CD4-positive, CD25-positive, alpha-beta regulatory T cell (primary cell): ENCODE data around the gene SLC9A1. TPM values are rescaled to one million over a fixed set of nuclear protein-coding genes. Genes with fewer than 3 reads are reported as not detected.

ENCODE experiments used
- ATAC-seq, 2 donors: fragments of 150-1000 bp; cut with Tn5 transposase; one replicate each; pipeline ENCODE4 v1.10.0; 2021; ENCODE audit warnings: low read depth in 2 of 2, moderate number of reproducible peaks in 2 of 2, moderate library complexity in 1 of 2
- DNase-seq, 3 donors: peaks; one replicate each; pipeline versions ENCODE4 v3.0.0 to v3.0.0-alpha.2; 2012 to 2022; ENCODE audit warnings: mixed read lengths in 1 of 3
- H3K27ac ChIP-seq: one replicate; pipeline ENCODE4 v1.7.0; 2013; ENCODE audit warnings: mild to moderate bottlenecking, low read length; ENCODE audit not compliant: insufficient read depth, poor library complexity, severe bottlenecking
- H3K27me3 ChIP-seq: one replicate; pipeline ENCODE4 v1.7.0; 2013; ENCODE audit warnings: low read length; ENCODE audit not compliant: control insufficient read depth, insufficient read depth
- H3K36me3 ChIP-seq: one replicate; pipeline ENCODE4 v1.7.0; 2013; ENCODE audit warnings: mild to moderate bottlenecking, low read length, moderate library complexity; ENCODE audit not compliant: control insufficient read depth, insufficient read depth
- H3K4me1 ChIP-seq: 2 replicates; pipeline ENCODE4 v1.7.0; 2013; ENCODE audit warnings: mild to moderate bottlenecking, low read length; ENCODE audit not compliant: insufficient read depth, control insufficient read depth, poor library complexity, severe bottlenecking
- H3K4me3 ChIP-seq: one replicate; pipeline ENCODE4 v1.7.0; 2013; ENCODE audit warnings: low read depth, mild to moderate bottlenecking, low read length, moderate library complexity
- H3K9me3 ChIP-seq, 2 experiments: 1 replicate in 1 of 2; 2 replicates in 1 of 2; pipeline ENCODE4 v1.7.0; 2013; ENCODE audit warnings: low read length in 2 of 2, mild to moderate bottlenecking in 1 of 2, moderate library complexity in 1 of 2; ENCODE audit not compliant: control insufficient read depth in 2 of 2
- H3K27ac Mint-ChIP-seq, 3 donors: one replicate each; pipeline ENCODE4 v1.8.0; 2020 to 2022; ENCODE audit warnings: mild to moderate bottlenecking in 3 of 3, mixed read lengths in 3 of 3, moderate library complexity in 2 of 3
- H3K27me3 Mint-ChIP-seq: one replicate; pipeline ENCODE4 v1.8.0; 2022; ENCODE audit warnings: mild to moderate bottlenecking, mixed read lengths
- H3K36me3 Mint-ChIP-seq: one replicate; pipeline ENCODE4 v1.8.0; 2020; ENCODE audit warnings: mixed read lengths
- H3K4me1 Mint-ChIP-seq, 4 donors: one replicate each; pipeline ENCODE4 v1.8.0; 2020 to 2022; ENCODE audit warnings: mixed read lengths in 4 of 4, mild to moderate bottlenecking in 1 of 4
- H3K4me3 Mint-ChIP-seq, 4 donors: one replicate each; pipeline ENCODE4 v1.8.0; 2020 to 2022; ENCODE audit warnings: mild to moderate bottlenecking in 4 of 4, mixed read lengths in 4 of 4, moderate library complexity in 3 of 4
- H3K9me3 Mint-ChIP-seq, 7 donors: one replicate each; pipeline ENCODE4 v1.8.0; 2020 to 2022; ENCODE audit warnings: mixed read lengths in 7 of 7, mild to moderate bottlenecking in 3 of 7, moderate library complexity in 2 of 7
- polyA plus RNA-seq, 4 donors: library from polyadenylated mRNA; unstranded; fragments of 300-500 nt; fragmentation: Illumina TruSeq; gene quantifications; one replicate each; pipeline ENCODE4 v1.2.3, GENCODE V29; 2021
- total RNA-seq: library from RNA; stranded (reverse); gene quantifications from one replicate; pipeline ENCODE4 v1.2.3, GENCODE V29; 2022

SLC9A1 gene
- total and polyA plus RNA-seq, 5 donors from 2014 or later: 5.4 to 32.3 (median 8.3) TPM

GRCh38 chr1:27137544-27138075 is 17.3 kb downstream of the SLC9A1 start:
- Mint-ChIP-seq H3K36me3 (peaks cover 3% of the 10 kb centered on the region), H3K27me3 (no peaks in the 10 kb centered on the region), H3K4me1 (peaks cover 5 to 62% (median 33%) of the 10 kb centered on the region in 4 donors), H3K4me3 (peak overlapping the region; percentile 64 to 93 (median 88)), H3K9me3 (no peaks in the 10 kb centered on the region), H3K27ac (peak overlapping the region; percentile 98 to 99 (median 99))
- Histone ChIP-seq H3K4me1 (peaks cover 34% of the 10 kb centered on the region), H3K9me3 (no peaks in the 10 kb centered on the region), H3K27me3 (no peaks in the 10 kb centered on the region), H3K27ac (peak overlapping the region; percentile 88), H3K4me3 (peak overlapping the region; percentile 71), H3K36me3 (no peaks in the 10 kb centered on the region)
- ATAC-seq (peak in 1 of 2 donors; percentile 4), DNase-seq (no peak)

- H3K36me3 ChIP-seq: no peaks in the 10 kb centered on the region
- peaks cover 29% of the 10 kb centered on the region for H3K4me1 ChIP-seq
- H3K4me1 Mint-ChIP-seq: peaks cover 5 to 58% (median 33%) of the 10 kb centered on the region in 4 donors
- H3K27ac Mint-ChIP-seq: peak overlapping the region; percentile 98 to 99 (median 99)
- peak; percentile 95 to 99 for ATAC-seq
- H3K4me3 ChIP-seq: peak overlapping the region; percentile 71
- DNase-seq: peak; percentile 47 to 94 (median 79)
- peak overlapping the region; percentile 88 for H3K27ac ChIP-seq
- H3K9me3 Mint-ChIP-seq: no peaks in the 10 kb centered on the region
- H3K27me3 Mint-ChIP-seq: no peaks in the 10 kb centered on the region
- no peaks in the 10 kb centered on the region for H3K9me3 ChIP-seq
- H3K36me3 Mint-ChIP-seq: peaks cover 3% of the 10 kb centered on the region
- peak overlapping the region; percentile 64 to 93 (median 88) for H3K4me3 Mint-ChIP-seq
- H3K27me3 ChIP-seq: no peaks in the 10 kb centered on the region
Observed at GRCh38 chr1:27136998-27137542, 17.9 kb downstream of the SLC9A1 start.

GRCh38 chr1:27136236-27136551 is 18.7 kb downstream of the SLC9A1 start:
- peaks cover 5 to 49% (median 30%) of the 10 kb centered on the region in 4 donors for H3K4me1 Mint-ChIP-seq

GRCh38 chr1:27135541-27136235 is 19.2 kb downstream of the SLC9A1 start:
- Mint-ChIP-seq H3K36me3 (no peaks in the 10 kb centered on the region), H3K27ac (peak overlapping the region in 2 of 3 donors; percentile 98 to 99), H3K4me1 (peaks cover 5 to 49% (median 31%) of the 10 kb centered on the region in 4 donors), H3K9me3 (no peaks in the 10 kb centered on the region), H3K27me3 (no peaks in the 10 kb centered on the region), H3K4me3 (peak overlapping the region in 2 of 4 donors; percentile 33 to 35)
- H3K36me3 ChIP-seq: no peaks in the 10 kb centered on the region
- no peaks in the 10 kb centered on the region for H3K27me3 ChIP-seq
- peaks cover 29% of the 10 kb centered on the region for H3K4me1 ChIP-seq
- H3K27ac ChIP-seq: peak overlapping the region; percentile 88
- DNase-seq (no peak), ATAC-seq (no peak)
- H3K4me3 ChIP-seq: no peak overlapping the region
- no peaks in the 10 kb centered on the region for H3K9me3 ChIP-seq

More at GRCh38 chr1:27136236-27136551, 18.7 kb downstream of the SLC9A1 start:
- peak overlapping the region; percentile 43 to 93 (median 88) for H3K4me3 Mint-ChIP-seq
- H3K4me1 ChIP-seq: peaks cover 29% of the 10 kb centered on the region
- peak overlapping the region; percentile 98 to 99 (median 99) for H3K27ac Mint-ChIP-seq
- no peaks in the 10 kb centered on the region for H3K27me3 Mint-ChIP-seq
- peak overlapping the region; percentile 88 for H3K27ac ChIP-seq
- ATAC-seq (no peak), DNase-seq (no peak)
- no peaks in the 10 kb centered on the region for H3K36me3 ChIP-seq
- H3K4me3 ChIP-seq: no peak overlapping the region
- no peaks in the 10 kb centered on the region for H3K36me3 Mint-ChIP-seq
- no peaks in the 10 kb centered on the region for H3K27me3 ChIP-seq
- no peaks in the 10 kb centered on the region for H3K9me3 ChIP-seq
- H3K9me3 Mint-ChIP-seq: no peaks in the 10 kb centered on the region

GRCh38 chr1:27133991-27134390 is 20.9 kb downstream of the SLC9A1 start:
- DNase-seq: no peak
- ATAC-seq: no peak

GRCh38 chr1:27133158-27133557 is 21.8 kb downstream of the SLC9A1 start:
- Histone ChIP-seq H3K27me3 (no peaks in the 10 kb centered on the region), H3K4me1 (peaks cover 24% of the 10 kb centered on the region), H3K4me3 (no peak overlapping the region), H3K27ac (no peak overlapping the region), H3K36me3 (no peaks in the 10 kb centered on the region), H3K9me3 (no peaks in the 10 kb centered on the region)
- peaks cover 1% of the 10 kb centered on the region for H3K36me3 Mint-ChIP-seq
- H3K9me3 Mint-ChIP-seq: no peaks in the 10 kb centered on the region
- H3K27ac Mint-ChIP-seq: no peak overlapping the region
- peaks cover 5 to 29% (median 19%) of the 10 kb centered on the region in 4 donors for H3K4me1 Mint-ChIP-seq
- no peak overlapping the region for H3K4me3 Mint-ChIP-seq
- ATAC-seq (no peak), DNase-seq (no peak)
- H3K27me3 Mint-ChIP-seq: no peaks in the 10 kb centered on the region

More at GRCh38 chr1:27133991-27134390, 20.9 kb downstream of the SLC9A1 start:
- H3K4me1 Mint-ChIP-seq: peaks cover 5 to 35% (median 20%) of the 10 kb centered on the region in 4 donors
- Histone ChIP-seq H3K27me3 (no peaks in the 10 kb centered on the region), H3K9me3 (no peaks in the 10 kb centered on the region), H3K36me3 (no peaks in the 10 kb centered on the region), H3K4me3 (no peak overlapping the region), H3K4me1 (peaks cover 29% of the 10 kb centered on the region), H3K27ac (no peak overlapping the region)
- H3K36me3 Mint-ChIP-seq: no peaks in the 10 kb centered on the region
- no peaks in the 10 kb centered on the region for H3K9me3 Mint-ChIP-seq
- no peaks in the 10 kb centered on the region for H3K27me3 Mint-ChIP-seq
- no peak overlapping the region for H3K4me3 Mint-ChIP-seq
- no peak overlapping the region for H3K27ac Mint-ChIP-seq

GRCh38 chr1:27132624-27133023 is 22.3 kb downstream of the SLC9A1 start:
- H3K9me3 ChIP-seq: no peaks in the 10 kb centered on the region
- peak overlapping the region in 2 of 3 donors; percentile 31 to 69 for H3K27ac Mint-ChIP-seq
- ATAC-seq (no peak), DNase-seq (no peak)
- H3K36me3 Mint-ChIP-seq: peaks cover 4% of the 10 kb centered on the region
- H3K4me3 Mint-ChIP-seq: no peak overlapping the region
- no peaks in the 10 kb centered on the region for H3K27me3 Mint-ChIP-seq
- H3K36me3 ChIP-seq: peaks cover 2% of the 10 kb centered on the region
- H3K4me3 ChIP-seq: no peak overlapping the region
- H3K9me3 Mint-ChIP-seq: no peaks in the 10 kb centered on the region
- no peaks in the 10 kb centered on the region for H3K27me3 ChIP-seq
- no peak overlapping the region for H3K27ac ChIP-seq
- peaks cover 19% of the 10 kb centered on the region for H3K4me1 ChIP-seq
- H3K4me1 Mint-ChIP-seq: peaks cover 5 to 25% (median 18%) of the 10 kb centered on the region in 4 donors
